Gastroesophageal sphincter (tissue), 4 donors: ENCODE results near the gene RSF1. TPM values are rescaled to one million over a fixed set of nuclear protein-coding genes. Genes with fewer than 3 reads are reported as not detected.

Experiments
- ATAC-seq: fragments of 150-250 bp; one replicate; pipeline ENCODE4 v1.9.1; 2016; ENCODE audit warnings: mild to moderate bottlenecking, moderate library complexity
- H3K27ac ChIP-seq, 4 donors: fragments of 200-600 bp; sonication (generic) in 3 of 4; 1 replicate in 3 of 4; 2 replicates in 1 of 4; pipeline ENCODE4 v1.5.1; 2016 to 2019
- H3K27me3 ChIP-seq: fragments of 200-600 bp; sonication (generic); one replicate; pipeline ENCODE4 v1.5.1; 2019
- H3K36me3 ChIP-seq, 2 donors: fragments of 200-600 bp; sonication (generic); one replicate each; pipeline ENCODE4 v1.5.1; 2019; ENCODE audit warnings: control low read depth in 1 of 2
- H3K4me1 ChIP-seq, 3 donors: fragments of 200-600 bp; sonication (generic); 1 replicate in 2 of 3; 2 replicates in 1 of 3; pipeline ENCODE4 v1.5.1; 2016 to 2019; ENCODE audit warnings: control low read depth in 2 of 3
- H3K4me3 ChIP-seq, 2 donors: fragments of 200-600 bp; sonication (generic); one replicate each; pipeline ENCODE4 v1.5.1; 2019; ENCODE audit warnings: mild to moderate bottlenecking in 1 of 2, moderate library complexity in 1 of 2
- H3K9me3 ChIP-seq, 3 donors: fragments of 200-600 bp; sonication (generic); one replicate each; pipeline ENCODE4 v1.5.1; 2017 to 2019; ENCODE audit warnings: control low read depth in 2 of 3
- EP300 ChIP-seq: sonication (generic); formaldehyde crosslinking; IDR thresholded peaks from one replicate; pipeline ENCODE4 v1.6.1; 2017; ENCODE audit warnings: antibody characterized with exemption, mild to moderate bottlenecking
- POLR2A ChIP-seq, 2 donors: fragments of 450-650 bp; IDR thresholded peaks; one replicate each; pipeline ENCODE4 v1.6.1; 2017; ENCODE audit warnings: antibody characterized with exemption in 2 of 2, mild to moderate bottlenecking in 2 of 2, moderate library complexity in 1 of 2
- POLR2AphosphoS5 ChIP-seq: sonication (generic); formaldehyde crosslinking; IDR thresholded peaks from one replicate; pipeline ENCODE4 v1.6.1; 2017; ENCODE audit warnings: antibody characterized with exemption
- WGBS, 2 donors: methylation state at CpG; one replicate each; pipeline ENCODE4 v1.1.5; 2018; ENCODE audit warnings: low coverage in 1 of 2; 5-methylcytosine and 5-hydroxymethylcytosine counted together
- total RNA-seq, 4 donors: library from RNA; depleted of rRNA; stranded (reverse); fragments of >200 nt; gene quantifications; one replicate each; pipeline ENCODE4 v1.1.0, GENCODE V29; 2016
- TF ChIP-seq, protein P1 (sequence below), 4 experiments: fragments of 200-600 bp in 2 of 4; fragments of 450-650 bp in 2 of 4; sonication (generic) in 1 of 4; IDR thresholded peaks; one replicate each; pipeline ENCODE4 v1.5.1; 2017 to 2019; ENCODE audit warnings: antibody characterized with exemption in 4 of 4, mild to moderate bottlenecking in 2 of 4, moderate library complexity in 2 of 4

RSF1 gene
- total RNA-seq, 4 donors from 2014 or later = 63.9 to 99.1 (median 80.8) TPM

DNA sequence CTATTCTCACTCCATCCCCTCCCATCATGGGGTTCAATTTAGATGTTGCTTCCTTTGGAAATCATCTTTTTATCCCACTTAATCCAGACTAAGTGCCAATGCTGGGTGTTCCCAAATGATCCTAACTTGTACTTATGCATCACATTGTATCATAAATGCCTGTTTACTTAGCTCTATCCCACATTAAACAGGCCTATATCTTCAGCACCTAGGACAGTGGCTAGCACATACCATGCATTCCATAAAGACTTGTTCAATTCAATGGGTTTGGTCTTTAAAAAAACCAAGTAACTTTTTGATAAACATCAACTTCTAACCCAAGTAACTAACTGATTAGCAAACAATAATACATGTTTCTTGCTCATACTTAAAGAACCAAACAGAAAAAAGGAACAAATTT is 40.6 kb downstream of the RSF1 start:
- no peak for ATAC-seq
- no peaks in the 10 kb centered on the region for H3K9me3 ChIP-seq
- no peak for TF ChIP-seq POLR2AphosphoS5
- TF ChIP-seq, protein P1, sequence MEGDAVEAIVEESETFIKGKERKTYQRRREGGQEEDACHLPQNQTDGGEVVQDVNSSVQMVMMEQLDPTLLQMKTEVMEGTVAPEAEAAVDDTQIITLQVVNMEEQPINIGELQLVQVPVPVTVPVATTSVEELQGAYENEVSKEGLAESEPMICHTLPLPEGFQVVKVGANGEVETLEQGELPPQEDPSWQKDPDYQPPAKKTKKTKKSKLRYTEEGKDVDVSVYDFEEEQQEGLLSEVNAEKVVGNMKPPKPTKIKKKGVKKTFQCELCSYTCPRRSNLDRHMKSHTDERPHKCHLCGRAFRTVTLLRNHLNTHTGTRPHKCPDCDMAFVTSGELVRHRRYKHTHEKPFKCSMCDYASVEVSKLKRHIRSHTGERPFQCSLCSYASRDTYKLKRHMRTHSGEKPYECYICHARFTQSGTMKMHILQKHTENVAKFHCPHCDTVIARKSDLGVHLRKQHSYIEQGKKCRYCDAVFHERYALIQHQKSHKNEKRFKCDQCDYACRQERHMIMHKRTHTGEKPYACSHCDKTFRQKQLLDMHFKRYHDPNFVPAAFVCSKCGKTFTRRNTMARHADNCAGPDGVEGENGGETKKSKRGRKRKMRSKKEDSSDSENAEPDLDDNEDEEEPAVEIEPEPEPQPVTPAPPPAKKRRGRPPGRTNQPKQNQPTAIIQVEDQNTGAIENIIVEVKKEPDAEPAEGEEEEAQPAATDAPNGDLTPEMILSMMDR (IDR thresholded peaks at IDR 0.05) = no peak
- no peaks in the 10 kb centered on the region for H3K36me3 ChIP-seq
- no peak overlapping the region for H3K27ac ChIP-seq
- no peak overlapping the region for H3K4me3 ChIP-seq
- H3K27me3 ChIP-seq = no peaks in the 10 kb centered on the region
- peaks cover 0 to 25% (median 0%) of the 10 kb centered on the region in 3 donors for H3K4me1 ChIP-seq

DNA sequence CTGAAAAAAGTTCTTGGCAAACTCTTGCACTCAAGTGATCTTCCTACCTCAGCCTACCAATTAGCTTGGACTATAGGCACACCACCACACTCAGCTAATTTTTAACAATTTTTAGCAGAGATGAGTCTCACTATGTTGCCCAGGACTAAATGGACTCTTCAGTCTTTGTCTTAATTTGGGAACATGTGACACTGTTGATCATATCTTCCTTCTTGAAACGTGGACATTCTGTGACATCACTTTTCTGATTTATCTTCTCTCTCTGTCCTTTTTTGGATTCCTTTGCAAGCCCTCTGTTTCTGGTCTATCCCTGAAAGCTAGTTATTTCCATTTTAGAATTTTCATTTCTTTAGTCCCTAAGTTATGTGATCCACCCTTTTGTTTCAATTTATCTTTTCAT is 42.0 kb downstream of the RSF1 start:
- no peak overlapping the region for H3K4me3 ChIP-seq
- peaks cover 0 to 25% (median 0%) of the 10 kb centered on the region in 3 donors for H3K4me1 ChIP-seq
- no peaks in the 10 kb centered on the region for H3K27me3 ChIP-seq
- H3K27ac ChIP-seq = no peak overlapping the region
- 11 to 33% methylated on average over 1 of the region's 1 CpG for whole genome bisulfite sequencing, 2 donors
- ATAC-seq = no peak
- no peaks in the 10 kb centered on the region for H3K36me3 ChIP-seq
- no peaks in the 10 kb centered on the region for H3K9me3 ChIP-seq
- TF ChIP-seq POLR2AphosphoS5 (no peak), EP300 (no peak), POLR2A (IDR thresholded peaks at IDR 0.05) (no peak)
- TF ChIP-seq, protein P1 (IDR thresholded peaks at IDR 0.05) = no peak

DNA sequence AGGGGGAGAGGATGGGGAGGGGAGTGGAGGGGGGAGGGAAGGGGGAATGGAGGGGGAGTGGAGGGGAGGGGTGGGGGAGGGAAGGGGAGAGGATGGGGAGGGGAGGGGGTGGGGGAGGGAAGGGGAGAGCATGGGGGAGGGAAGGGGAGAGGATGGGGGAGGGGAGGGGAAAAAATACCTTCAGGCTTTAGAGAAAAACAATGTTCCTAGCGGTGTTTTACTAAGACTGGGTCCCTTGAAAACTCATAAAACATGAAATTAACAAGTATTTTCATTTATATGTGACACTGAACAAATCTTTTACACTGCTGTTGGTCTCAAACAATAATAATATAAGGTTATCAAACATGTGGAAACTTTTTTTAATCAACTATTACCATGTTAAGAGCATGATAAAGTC is 42.4 kb downstream of the RSF1 start:
- TF ChIP-seq POLR2A (IDR thresholded peaks at IDR 0.05) (no peak), POLR2AphosphoS5 (no peak), EP300 (no peak)
- TF ChIP-seq, protein P1 (IDR thresholded peaks at IDR 0.05) = no peak
- Histone ChIP-seq H3K4me3 (no peak overlapping the region), H3K27ac (no peak overlapping the region), H3K9me3 (no peaks in the 10 kb centered on the region), H3K4me1 (peaks cover 0 to 25% (median 0%) of the 10 kb centered on the region in 3 donors), H3K27me3 (no peaks in the 10 kb centered on the region), H3K36me3 (no peaks in the 10 kb centered on the region)
- no peak for ATAC-seq
- WGBS, 2 donors = 80 to 96% methylated on average over 1 of the region's 1 CpG

DNA sequence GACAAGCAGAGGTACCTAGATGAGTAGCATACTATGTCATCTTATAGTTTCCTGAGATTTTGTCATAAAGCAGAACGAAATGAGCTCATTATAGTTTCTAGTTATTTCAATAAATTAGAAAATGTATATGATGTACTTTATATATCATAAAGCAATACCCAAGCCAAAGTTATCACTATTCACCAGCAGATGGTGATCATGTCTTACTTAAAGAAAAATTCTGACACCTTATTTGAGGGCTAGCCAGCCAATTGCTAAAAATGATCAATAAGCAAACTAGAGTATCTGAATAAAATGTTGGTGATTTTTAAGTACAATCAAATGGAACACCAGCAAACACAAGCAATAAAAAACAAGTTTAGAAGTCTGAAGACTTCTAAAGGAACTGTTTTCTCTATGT is 44.1 kb downstream of the RSF1 start:
- Histone ChIP-seq H3K27me3 (no peaks in the 10 kb centered on the region), H3K27ac (no peak overlapping the region), H3K4me3 (no peak overlapping the region), H3K9me3 (no peaks in the 10 kb centered on the region), H3K4me1 (peaks cover 0 to 25% (median 0%) of the 10 kb centered on the region in 3 donors), H3K36me3 (no peaks in the 10 kb centered on the region)
- no peak for ATAC-seq
- WGBS, 2 donors = 86 to 100% methylated on average over 1 of the region's 1 CpG
- TF ChIP-seq, protein P1 (IDR thresholded peaks at IDR 0.05) = peak in 2 of 4 experiments; percentile 20 to 23
- TF ChIP-seq EP300 = no peak
- no peak for TF ChIP-seq POLR2A (IDR thresholded peaks at IDR 0.05)
- TF ChIP-seq POLR2AphosphoS5 = no peak

DNA sequence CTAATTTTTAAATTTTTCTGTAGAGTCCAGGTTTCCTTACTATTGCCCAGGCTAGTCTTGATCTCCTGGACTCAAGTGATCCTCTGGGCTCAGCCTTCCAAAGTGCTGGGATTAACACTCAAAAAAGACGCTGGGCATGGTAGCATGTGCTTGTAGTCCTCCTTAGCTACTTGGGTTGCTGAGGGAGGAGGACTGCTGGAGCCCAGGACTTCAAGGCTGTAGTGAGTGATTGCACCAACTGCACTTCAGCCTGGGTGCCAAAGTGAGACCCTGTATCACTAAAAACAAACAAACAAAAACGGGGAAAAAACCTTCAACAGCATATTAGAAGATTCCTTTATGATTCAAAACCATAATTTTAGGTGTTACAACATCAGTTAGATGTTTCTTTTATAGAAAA is 44.6 kb downstream of the RSF1 start:
- H3K4me3 ChIP-seq = no peak overlapping the region
- ATAC-seq = no peak
- 43 to 67% methylated on average over 1 of the region's 2 CpGs for WGBS, 2 donors
- no peaks in the 10 kb centered on the region for H3K27me3 ChIP-seq
- no peaks in the 10 kb centered on the region for H3K9me3 ChIP-seq
- peaks cover 0 to 25% (median 0%) of the 10 kb centered on the region in 3 donors for H3K4me1 ChIP-seq
- no peak for TF ChIP-seq POLR2AphosphoS5
- TF ChIP-seq POLR2A (IDR thresholded peaks at IDR 0.05) = no peak
- TF ChIP-seq, protein P1 (IDR thresholded peaks at IDR 0.05) = no peak
- TF ChIP-seq EP300 = no peak
- no peaks in the 10 kb centered on the region for H3K36me3 ChIP-seq
- H3K27ac ChIP-seq = no peak overlapping the region
